Measurements from ENCODE around the gene ANKHD1.

DNA sequence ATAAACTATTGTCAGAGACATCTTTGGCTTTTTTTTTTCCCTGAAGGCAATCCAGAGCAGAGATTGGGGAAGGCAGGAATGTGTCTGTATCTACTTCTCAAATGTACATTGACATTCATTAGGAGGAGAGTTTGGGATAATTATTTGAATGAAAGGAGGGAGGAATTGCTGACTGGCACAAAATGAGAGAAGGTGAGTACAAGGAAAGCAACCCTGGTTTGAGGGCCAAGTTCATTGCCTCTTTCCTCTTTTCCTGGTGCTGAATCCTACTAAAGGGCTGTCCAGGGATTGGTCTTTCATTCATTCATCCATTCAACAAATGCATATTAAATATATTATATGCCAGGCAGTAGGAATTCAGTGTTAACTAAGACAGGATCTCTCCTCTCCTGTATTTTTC lies 18.8 kb upstream of the ANKHD1 start:
- TF ChIP-seq CTCF (IDR thresholded peaks at IDR 0.05) (no peak), POLR2AphosphoS5 (IDR thresholded peaks at IDR 0.05) (no peak)

Data from prostate gland (tissue), 2 donors.